HEK293 (cell line): ENCODE results near the gene FAM193B.

ENCODE experiments used
- CTCF ChIA-PET: fragments of 350-600 bp; formaldehyde crosslinking; extraction: SDS; loops from one replicate; lab custom pipeline; 2021; ENCODE audit warnings: antibody characterized with exemption; lab: Yijun Ruan, JAX
- POLR2A ChIA-PET: fragments of 300-600 bp; formaldehyde crosslinking; extraction: SDS; loops from one replicate; lab custom pipeline; 2020; ENCODE audit warnings: antibody characterized with exemption, inconsistent platforms; lab: Yijun Ruan, JAX
- H3K27ac ChIP-seq: fragments of 200-500 bp; sonication (Bioruptor generic); 2 replicates; pipeline ENCODE4 v1.5.1; 2014; ENCODE audit warnings: low read depth, low read length, control low read depth, inconsistent platforms; ENCODE audit errors: extremely low read depth
- H3K36me3 ChIP-seq, 2 experiments: fragments of 200-500 bp in 1 of 2; sonication (Bioruptor generic) in 1 of 2; 1 replicate in 1 of 2; 2 replicates in 1 of 2; pipeline ENCODE4 v1.5.1; 2014 to 2017; ENCODE audit warnings: inconsistent platforms in 2 of 2, low read length in 2 of 2; ENCODE audit not compliant: control insufficient read depth in 2 of 2, insufficient read depth in 1 of 2
- H3K4me1 ChIP-seq: fragments of 200-500 bp; sonication (Bioruptor generic); 2 replicates; pipeline ENCODE4 v1.5.1; 2014; ENCODE audit warnings: mild to moderate bottlenecking, low read length, inconsistent platforms; ENCODE audit not compliant: control insufficient read depth, insufficient read depth
- H3K4me3 ChIP-seq: 2 replicates; pipeline ENCODE4 v1.5.1; 2011; ENCODE audit warnings: low read depth, mild to moderate bottlenecking, control low read depth, low read length, moderate library complexity
- H3K9me3 ChIP-seq: fragments of 200-500 bp; sonication (Bioruptor generic); 2 replicates; pipeline ENCODE4 v1.5.1; 2014; ENCODE audit warnings: low read depth, low read length, inconsistent platforms; ENCODE audit not compliant: control insufficient read depth, insufficient read depth
- GLI2 ChIP-seq: fragments of 450-650 bp; formaldehyde crosslinking; IDR thresholded peaks from 2 replicates; pipeline ENCODE4; 2017; ENCODE audit warnings: missing biosample characterization, missing genetic modification characterization, low read depth, borderline replicate concordance
- GLIS2 ChIP-seq: fragments of 450-650 bp; formaldehyde crosslinking; IDR thresholded peaks from 2 replicates; pipeline ENCODE4 v1.5.1; 2016; ENCODE audit warnings: missing biosample characterization, missing genetic modification characterization
- SP3 ChIP-seq: fragments of 450-650 bp; formaldehyde crosslinking; IDR thresholded peaks from 2 replicates; pipeline ENCODE4 v1.5.1; 2016; ENCODE audit warnings: missing biosample characterization, missing genetic modification characterization
- ZBTB17 ChIP-seq: fragments of 450-650 bp; formaldehyde crosslinking; IDR thresholded peaks from 2 replicates; pipeline ENCODE4 v1.5.1; 2016; ENCODE audit warnings: missing biosample characterization, missing genetic modification characterization
- ZBTB6 ChIP-seq: fragments of 450-650 bp; formaldehyde crosslinking; IDR thresholded peaks from 2 replicates; pipeline ENCODE4 v1.5.1; 2017; ENCODE audit warnings: missing biosample characterization, missing genetic modification characterization
- ZIC2 ChIP-seq: fragments of 450-650 bp; formaldehyde crosslinking; IDR thresholded peaks from 2 replicates; pipeline ENCODE4 v1.5.1; 2016; ENCODE audit warnings: missing biosample characterization, missing genetic modification characterization
- ZNF10 ChIP-seq: fragments of 450-650 bp; formaldehyde crosslinking; IDR thresholded peaks from 2 replicates; pipeline ENCODE4 v1.5.1; 2017; ENCODE audit warnings: missing biosample characterization, missing genetic modification characterization
- ZNF155 ChIP-seq: fragments of 450-650 bp; formaldehyde crosslinking; IDR thresholded peaks from 2 replicates; pipeline ENCODE4 v1.5.1; 2016; ENCODE audit warnings: missing biosample characterization, missing genetic modification characterization
- ZNF169 ChIP-seq: fragments of 450-650 bp; formaldehyde crosslinking; IDR thresholded peaks from 2 replicates; pipeline ENCODE4 v1.5.1; 2016; ENCODE audit warnings: missing biosample characterization, missing genetic modification characterization
- ZNF560 ChIP-seq: fragments of 450-650 bp; formaldehyde crosslinking; IDR thresholded peaks from 2 replicates; pipeline ENCODE4 v1.5.1; 2017; ENCODE audit warnings: missing biosample characterization, missing genetic modification characterization, borderline replicate concordance
- ZNF670 ChIP-seq: fragments of 450-650 bp; formaldehyde crosslinking; IDR thresholded peaks from 2 replicates; pipeline ENCODE4 v1.5.1; 2016; ENCODE audit warnings: missing biosample characterization, missing genetic modification characterization, low read depth
- ZNF677 ChIP-seq: fragments of 450-650 bp; IDR thresholded peaks from 2 replicates; pipeline ENCODE4 v1.5.0; 2018; ENCODE audit warnings: missing biosample characterization, mild to moderate bottlenecking, missing genetic modification characterization, moderate library complexity
- TF ChIP-seq, protein P1 (sequence below): fragments of 450-650 bp; formaldehyde crosslinking; IDR thresholded peaks from 2 replicates; pipeline ENCODE4 v1.5.1; 2016; ENCODE audit warnings: missing biosample characterization, missing genetic modification characterization
- TF ChIP-seq, protein P2 (sequence below): fragments of 450-650 bp; formaldehyde crosslinking; IDR thresholded peaks from 2 replicates; pipeline ENCODE4 v1.5.1; 2016; ENCODE audit warnings: missing biosample characterization, missing genetic modification characterization
- TF ChIP-seq, protein P3 (sequence below): IDR thresholded peaks from 2 replicates; pipeline ENCODE4 v1.6.1; 2011; ENCODE audit warnings: mild to moderate bottlenecking, low read depth, low read length, borderline replicate concordance

FAM193B gene

GRCh38 chr5:177553671-177554429 is 513 bp downstream of the FAM193B start (continued):
- TF ChIP-seq ZNF155 (tag by site-specific recombination) (no peak), GLIS2 (tag by site-specific recombination) (peak; percentile 85), ZNF169 (tag by site-specific recombination) (no peak), SP3 (peak; percentile 17; the same call in 1 of the 2 replicates), ZIC2 (peak; percentile 50)
- TF ChIP-seq, protein P1, sequence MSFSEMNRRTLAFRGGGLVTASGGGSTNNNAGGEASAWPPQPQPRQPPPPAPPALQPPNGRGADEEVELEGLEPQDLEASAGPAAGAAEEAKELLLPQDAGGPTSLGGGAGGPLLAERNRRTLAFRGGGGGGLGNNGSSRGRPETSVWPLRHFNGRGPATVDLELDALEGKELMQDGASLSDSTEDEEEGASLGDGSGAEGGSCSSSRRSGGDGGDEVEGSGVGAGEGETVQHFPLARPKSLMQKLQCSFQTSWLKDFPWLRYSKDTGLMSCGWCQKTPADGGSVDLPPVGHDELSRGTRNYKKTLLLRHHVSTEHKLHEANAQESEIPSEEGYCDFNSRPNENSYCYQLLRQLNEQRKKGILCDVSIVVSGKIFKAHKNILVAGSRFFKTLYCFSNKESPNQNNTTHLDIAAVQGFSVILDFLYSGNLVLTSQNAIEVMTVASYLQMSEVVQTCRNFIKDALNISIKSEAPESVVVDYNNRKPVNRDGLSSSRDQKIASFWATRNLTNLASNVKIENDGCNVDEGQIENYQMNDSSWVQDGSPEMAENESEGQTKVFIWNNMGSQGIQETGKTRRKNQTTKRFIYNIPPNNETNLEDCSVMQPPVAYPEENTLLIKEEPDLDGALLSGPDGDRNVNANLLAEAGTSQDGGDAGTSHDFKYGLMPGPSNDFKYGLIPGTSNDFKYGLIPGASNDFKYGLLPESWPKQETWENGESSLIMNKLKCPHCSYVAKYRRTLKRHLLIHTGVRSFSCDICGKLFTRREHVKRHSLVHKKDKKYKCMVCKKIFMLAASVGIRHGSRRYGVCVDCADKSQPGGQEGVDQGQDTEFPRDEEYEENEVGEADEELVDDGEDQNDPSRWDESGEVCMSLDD (tag by site-specific recombination): 0 out of 2 replicates have a peak, but pooled peaks have one; percentile 20

DNA sequence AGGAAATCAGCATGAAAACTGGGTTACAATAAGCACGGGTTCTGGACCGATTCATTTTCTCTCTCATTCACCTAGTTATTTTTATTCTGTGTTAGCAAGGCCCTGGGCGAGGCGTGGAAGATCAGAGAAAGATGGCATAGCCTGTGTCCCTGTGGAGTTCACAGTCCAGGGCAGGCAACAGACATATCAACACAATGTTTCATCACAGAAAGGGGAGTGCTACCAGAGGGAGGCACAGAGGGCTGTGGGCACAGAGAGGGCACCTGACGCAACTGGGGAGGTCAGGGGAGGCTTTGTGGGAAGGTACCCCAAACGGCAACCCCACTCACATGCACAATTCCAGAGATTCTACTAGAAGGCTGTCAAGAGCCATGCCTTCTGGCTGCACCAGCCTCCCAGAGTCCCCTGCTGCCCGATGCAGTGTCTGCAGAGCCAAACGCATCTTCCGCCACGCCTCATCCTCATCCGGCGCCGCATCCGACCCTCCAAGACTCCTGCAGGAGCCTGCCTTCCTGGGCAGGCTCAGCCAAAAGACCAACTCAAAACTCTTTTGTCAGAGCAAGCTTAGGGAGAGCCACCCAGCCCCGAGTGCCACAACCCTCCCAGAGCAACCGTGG is 1.4 kb downstream of the FAM193B start:
- CTCF ChIA-PET: interaction anchor here (1.8 kb wide), 1 partner anchor 55 kb away, joined by 5 read pairs; no protein-coding TSS in a partner anchor
- H3K9me3 ChIP-seq: no peaks in the 10 kb centered on the region
- H3K27ac ChIP-seq: no peak overlapping the region
- H3K4me3 ChIP-seq: peak overlapping the region; percentile 97
- POLR2A ChIA-PET: interaction anchor here (1.1 to 1.2 kb wide), 2 partner anchors 47 to 55 kb away, joined by 3 to 4 read pairs; partner anchors contain the start of genes B4GALT7 and PDLIM7
- no peak for TF ChIP-seq ZNF670 (tag by site-specific recombination)
- 0 out of 2 replicates have a peak, but pooled peaks have one; percentile 47 for TF ChIP-seq ZNF10
- no peak for TF ChIP-seq ZBTB6 (tag by site-specific recombination)
- H3K4me1 ChIP-seq: peaks cover 5% of the 10 kb centered on the region; the same call in 1 of the 2 replicates
- H3K36me3 ChIP-seq: peaks cover 4 to 39% of the 10 kb centered on the region in 2 experiments; a peak in 1 of 3 replicates

DNA sequence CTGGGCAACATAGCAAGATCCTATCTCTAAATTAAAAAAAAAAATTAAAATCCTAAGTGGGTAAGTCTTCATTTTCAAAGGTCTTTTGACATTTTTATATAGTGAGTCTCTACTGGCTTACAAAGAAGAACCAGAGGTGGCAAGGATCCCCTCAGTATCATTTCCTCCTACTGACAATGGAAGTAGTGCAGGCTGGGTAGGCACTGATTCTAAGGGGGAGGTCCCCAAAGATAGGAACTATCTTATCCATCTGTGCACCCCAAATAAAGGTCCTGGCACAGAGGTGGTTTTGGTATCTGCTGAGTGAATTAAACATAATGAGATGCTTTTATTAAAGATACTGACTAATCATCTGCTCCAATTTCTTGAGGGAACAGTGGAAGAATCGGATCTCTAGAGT is 4.2 kb downstream of the FAM193B start:
- H3K4me1 ChIP-seq: peaks cover 3% of the 10 kb centered on the region; the same call in 1 of the 2 replicates
- H3K9me3 ChIP-seq: no peaks in the 10 kb centered on the region
- POLR2A ChIA-PET: no interaction called here
- TF ChIP-seq, protein P2, sequence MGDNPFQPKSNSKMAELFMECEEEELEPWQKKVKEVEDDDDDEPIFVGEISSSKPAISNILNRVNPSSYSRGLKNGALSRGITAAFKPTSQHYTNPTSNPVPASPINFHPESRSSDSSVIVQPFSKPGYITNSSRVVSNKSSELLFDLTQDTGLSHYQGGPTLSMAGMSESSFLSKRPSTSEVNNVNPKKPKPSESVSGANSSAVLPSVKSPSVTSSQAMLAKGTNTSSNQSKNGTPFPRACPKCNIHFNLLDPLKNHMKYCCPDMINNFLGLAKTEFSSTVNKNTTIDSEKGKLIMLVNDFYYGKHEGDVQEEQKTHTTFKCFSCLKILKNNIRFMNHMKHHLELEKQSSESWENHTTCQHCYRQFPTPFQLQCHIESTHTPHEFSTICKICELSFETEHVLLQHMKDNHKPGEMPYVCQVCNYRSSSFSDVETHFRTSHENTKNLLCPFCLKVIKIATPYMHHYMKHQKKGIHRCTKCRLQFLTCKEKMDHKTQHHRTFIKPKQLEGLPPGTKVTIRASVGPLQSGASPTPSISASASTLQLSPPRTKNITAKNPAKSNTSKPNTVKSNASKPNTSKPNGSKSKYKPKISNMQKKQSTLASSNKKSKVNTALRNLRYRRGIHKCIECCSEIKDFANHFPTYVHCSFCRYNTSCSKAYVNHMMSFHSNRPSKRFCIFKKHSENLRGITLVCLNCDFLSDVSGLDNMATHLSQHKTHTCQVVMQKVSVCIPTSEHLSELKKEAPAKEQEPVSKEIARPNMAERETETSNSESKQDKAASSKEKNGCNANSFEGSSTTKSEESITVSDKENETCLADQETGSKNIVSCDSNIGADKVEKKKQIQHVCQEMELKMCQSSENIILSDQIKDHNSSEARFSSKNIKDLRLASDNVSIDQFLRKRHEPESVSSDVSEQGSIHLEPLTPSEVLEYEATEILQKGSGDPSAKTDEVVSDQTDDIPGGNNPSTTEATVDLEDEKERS (tag by site-specific recombination): no peak
- TF ChIP-seq, protein P3, sequence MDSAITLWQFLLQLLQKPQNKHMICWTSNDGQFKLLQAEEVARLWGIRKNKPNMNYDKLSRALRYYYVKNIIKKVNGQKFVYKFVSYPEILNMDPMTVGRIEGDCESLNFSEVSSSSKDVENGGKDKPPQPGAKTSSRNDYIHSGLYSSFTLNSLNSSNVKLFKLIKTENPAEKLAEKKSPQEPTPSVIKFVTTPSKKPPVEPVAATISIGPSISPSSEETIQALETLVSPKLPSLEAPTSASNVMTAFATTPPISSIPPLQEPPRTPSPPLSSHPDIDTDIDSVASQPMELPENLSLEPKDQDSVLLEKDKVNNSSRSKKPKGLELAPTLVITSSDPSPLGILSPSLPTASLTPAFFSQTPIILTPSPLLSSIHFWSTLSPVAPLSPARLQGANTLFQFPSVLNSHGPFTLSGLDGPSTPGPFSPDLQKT: no peak
- TF ChIP-seq ZNF677 (tag by site-specific recombination) (no peak), ZNF169 (tag by site-specific recombination) (no peak), ZNF560 (tag by site-specific recombination) (no peak), ZBTB17 (tag by site-specific recombination) (no peak), GLI2 (tag by site-specific recombination) (no peak)
- H3K4me3 ChIP-seq: no peak overlapping the region
- H3K27ac ChIP-seq: no peak overlapping the region
- H3K36me3 ChIP-seq: peaks cover 4 to 44% of the 10 kb centered on the region in 2 experiments; a peak in 1 of 3 replicates
- CTCF ChIA-PET: interaction anchor here (0.6 kb wide), 1 partner anchor 789 kb away, joined by 3 read pairs; no protein-coding TSS in a partner anchor
